T-cell (primary cell): ENCODE results near the gene RRP15. TPM values are rescaled to one million over a fixed set of nuclear protein-coding genes. Genes with fewer than 3 reads are reported as not detected.

Experiments used
- ATAC-seq, 4 experiments: fragments of 200-7000 bp in 3 of 4; fragments of 150-1000 bp in 1 of 4; cut with Tn5 transposase; replicated peaks in 1 of 4; 1 replicate in 3 of 4; 2 replicates in 1 of 4; pipeline ENCODE4 v1.10.0; 2021; ENCODE audit warnings: moderate library complexity in 3 of 4, mild to moderate bottlenecking in 2 of 4, moderate number of reproducible peaks in 1 of 4
- CTCF ChIA-PET, 2 donors: fragments of 300-600 bp; sonication (Branson Sonifier 250); formaldehyde crosslinking; loops; one replicate each; lab custom pipeline; 2022; ENCODE audit warnings: antibody characterized with exemption in 2 of 2; lab: Charles Lee
- POLR2A ChIA-PET, 2 donors: fragments of 300-600 bp; sonication (Branson Sonifier 250); formaldehyde crosslinking; loops; one replicate each; lab custom pipeline; 2022; ENCODE audit warnings: antibody characterized with exemption in 2 of 2; lab: Charles Lee
- DNase-seq, 35 experiments: peaks; one replicate each; pipeline versions ENCODE4 v3.0.0 to v3.0.0-alpha.2; 2013 to 2023
- H3K27ac ChIP-seq: one replicate; pipeline ENCODE4 v1.5.1; 2013; ENCODE audit warnings: low read length
- H3K27me3 ChIP-seq, 2 experiments: replicated peaks in 1 of 2; 1 replicate in 1 of 2; 2 replicates in 1 of 2; pipeline versions ENCODE4 v1.6.1 to v1.7.0; 2013; ENCODE audit warnings: low read length in 1 of 2, mixed read lengths in 1 of 2; ENCODE audit not compliant: control insufficient read depth in 2 of 2, insufficient read depth in 2 of 2; ENCODE audit errors: extremely low read depth in 1 of 2
- H3K36me3 ChIP-seq, 2 donors: 1 replicate in 1 of 2; 2 replicates in 1 of 2; pipeline versions ENCODE4 v1.6.1 to v1.7.0; 2013; ENCODE audit warnings: low read length in 1 of 2; ENCODE audit not compliant: control insufficient read depth in 2 of 2, insufficient read depth in 1 of 2; ENCODE audit errors: extremely low read depth in 1 of 2
- H3K4me1 ChIP-seq, 2 experiments: 1 replicate in 1 of 2; 2 replicates in 1 of 2; pipeline versions ENCODE4 v1.6.1 to v1.7.0; 2013; ENCODE audit warnings: low read length in 2 of 2, mixed read lengths in 1 of 2; ENCODE audit not compliant: insufficient read depth in 2 of 2, control insufficient read depth in 1 of 2; ENCODE audit errors: extremely low read depth in 1 of 2
- H3K4me3 ChIP-seq, 2 donors: 1 replicate in 1 of 2; 2 replicates in 1 of 2; pipeline versions ENCODE4 v1.5.1 to v1.7.0; 2013; ENCODE audit warnings: mild to moderate bottlenecking in 2 of 2, low read length in 1 of 2, moderate library complexity in 1 of 2; ENCODE audit not compliant: control insufficient read depth in 1 of 2; ENCODE audit errors: extremely low read depth in 1 of 2
- H3K9me3 ChIP-seq: 2 replicates; pipeline ENCODE4 v1.7.0; 2013
- H3K27ac Mint-ChIP-seq, 2 donors: one replicate each; pipeline ENCODE4 v1.8.0; 2020 to 2021; ENCODE audit warnings: mild to moderate bottlenecking in 2 of 2, mixed read lengths in 2 of 2
- H3K27me3 Mint-ChIP-seq, 2 donors: one replicate each; pipeline ENCODE4 v1.8.0; 2021 to 2022; ENCODE audit warnings: mixed read lengths in 2 of 2
- H3K36me3 Mint-ChIP-seq: one replicate; pipeline ENCODE4 v1.8.0; 2021; ENCODE audit warnings: mixed read lengths
- H3K4me1 Mint-ChIP-seq, 3 donors: one replicate each; pipeline ENCODE4 v1.8.0; 2020 to 2022; ENCODE audit warnings: mixed read lengths in 3 of 3, mild to moderate bottlenecking in 1 of 3
- H3K4me3 Mint-ChIP-seq, 3 donors: one replicate each; pipeline ENCODE4 v1.8.0; 2020 to 2022; ENCODE audit warnings: mild to moderate bottlenecking in 3 of 3, mixed read lengths in 3 of 3, moderate library complexity in 3 of 3
- H3K9me3 Mint-ChIP-seq, 3 donors: one replicate each; pipeline ENCODE4 v1.8.0; 2020 to 2022; ENCODE audit warnings: mixed read lengths in 3 of 3
- WGBS: methylation state at CpG from one replicate; pipeline ENCODE4 v1.1.5; 2013; ENCODE audit warnings: missing lambda C conversion rate; ENCODE audit not compliant: insufficient coverage; 5-methylcytosine and 5-hydroxymethylcytosine counted together
- total RNA-seq, 35 experiments: library from RNA in 6 of 35; stranded (reverse) in 6 of 35; fragments of 120-200 nt in 1 of 35; gene quantifications; one replicate each; pipeline versions ENCODE4 v1.2.1 to v1.2.4 and lab custom pipeline; 2013 to 2026

The RRP15 gene
- total RNA-seq, 5 donors from 2014 or later (not counting 1 experiment from before 2014, with no cell fraction given) = 11.7 to 20.9 (median 17.0) TPM

DNA sequence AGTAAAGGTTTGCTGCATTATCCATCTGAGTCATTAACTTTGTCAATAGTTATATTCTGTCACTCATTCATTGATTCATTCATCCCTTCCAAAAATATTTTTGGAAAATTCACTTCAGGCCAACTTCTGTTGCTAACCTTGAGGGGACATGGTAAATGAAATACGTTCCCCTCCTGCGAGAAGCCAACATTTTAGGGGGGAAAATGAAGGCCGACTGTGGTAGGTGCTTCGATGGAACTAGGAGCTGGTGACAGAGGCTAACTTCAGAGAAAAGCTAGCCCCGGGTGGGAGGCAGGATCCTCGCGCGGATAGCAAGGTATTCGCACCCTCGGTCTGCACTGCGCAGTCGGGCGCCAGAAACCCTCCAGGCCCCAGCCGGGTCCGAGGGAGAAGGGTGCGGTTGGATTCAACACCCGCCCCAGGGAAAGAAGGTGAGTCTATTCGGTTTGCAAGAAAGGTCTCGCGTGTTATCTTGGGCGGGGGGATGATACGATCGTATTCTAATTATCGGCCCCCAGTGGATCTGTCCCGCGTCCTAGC lies 646 bp upstream of the RRP15 start:
- Histone ChIP-seq H3K27ac (peak overlapping the region; percentile 30), H3K4me1 (peaks cover 16% of the 10 kb centered on the region in 2 experiments), H3K9me3 (no peaks in the 10 kb centered on the region), H3K4me3 (peak overlapping the region; percentile 80 to 99), H3K27me3 (peaks cover 0 to 13% of the 10 kb centered on the region in 2 experiments), H3K36me3 (no peaks in the 10 kb centered on the region)
- Mint-ChIP-seq H3K4me3 (peak overlapping the region; percentile 92 to 100 (median 100)), H3K9me3 (peaks cover 0 to 7% (median 2%) of the 10 kb centered on the region in 3 donors), H3K4me1 (peaks cover 34 to 45% (median 42%) of the 10 kb centered on the region in 3 donors), H3K27ac (peak overlapping the region; percentile 96 to 98), H3K27me3 (peaks cover 5 to 8% of the 10 kb centered on the region in 2 donors), H3K36me3 (peaks cover 3% of the 10 kb centered on the region)
- ChIA-PET POLR2A (no interaction called here), CTCF (interaction anchor here (1.0 to 1.3 kb wide), 3 partner anchors 18 to 654 kb away, joined by 3 to 4 read pairs (median 3); partner anchors contain the start of genes GPATCH2 (in 1 of the 2) and SPATA17 (in 1 of the 2))
- ATAC-seq = peak in 1 of 4 experiments; percentile 25
- DNase-seq = peak in 1 of 35 experiments; percentile 5
- 10% methylated on average over 24 of the region's 26 CpGs for WGBS

DNA sequence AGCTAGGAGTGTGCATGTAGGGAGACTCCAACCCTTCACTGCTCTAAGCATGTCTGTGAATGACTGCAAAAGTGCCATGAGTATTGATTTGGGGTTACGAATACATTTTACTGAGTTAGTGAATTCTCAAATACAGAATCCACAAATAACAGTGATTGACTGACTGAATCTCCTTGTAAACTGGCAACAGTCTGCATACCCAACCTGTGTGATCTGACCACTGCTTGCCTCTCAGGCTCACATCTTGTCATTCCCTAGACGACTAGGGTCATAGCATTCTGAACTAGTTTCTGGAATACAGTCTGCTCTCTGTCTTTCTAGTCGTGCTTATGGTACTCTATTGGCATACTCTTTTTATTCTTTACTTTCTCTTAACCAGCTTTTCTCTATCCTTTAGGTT lies 7.4 kb downstream of the RRP15 start:
- WGBS = 100% methylated on average over 2 of the region's 3 CpGs
- no peak overlapping the region for H3K27ac ChIP-seq
- no peak for ATAC-seq
- POLR2A ChIA-PET = no interaction called here
- Mint-ChIP-seq H3K36me3 (peaks cover 14% of the 10 kb centered on the region), H3K4me1 (peaks cover 34 to 36% (median 35%) of the 10 kb centered on the region in 3 donors), H3K27ac (no peak overlapping the region), H3K27me3 (no peaks in the 10 kb centered on the region), H3K4me3 (no peak overlapping the region), H3K9me3 (no peaks in the 10 kb centered on the region)
- H3K4me1 ChIP-seq = no peaks in the 10 kb centered on the region
- no peak for DNase-seq
- H3K36me3 ChIP-seq = peaks cover 0 to 10% of the 10 kb centered on the region in 2 donors
- no peak overlapping the region for H3K4me3 ChIP-seq
- CTCF ChIA-PET = no interaction called here
- no peaks in the 10 kb centered on the region for H3K27me3 ChIP-seq
- no peaks in the 10 kb centered on the region for H3K9me3 ChIP-seq

DNA sequence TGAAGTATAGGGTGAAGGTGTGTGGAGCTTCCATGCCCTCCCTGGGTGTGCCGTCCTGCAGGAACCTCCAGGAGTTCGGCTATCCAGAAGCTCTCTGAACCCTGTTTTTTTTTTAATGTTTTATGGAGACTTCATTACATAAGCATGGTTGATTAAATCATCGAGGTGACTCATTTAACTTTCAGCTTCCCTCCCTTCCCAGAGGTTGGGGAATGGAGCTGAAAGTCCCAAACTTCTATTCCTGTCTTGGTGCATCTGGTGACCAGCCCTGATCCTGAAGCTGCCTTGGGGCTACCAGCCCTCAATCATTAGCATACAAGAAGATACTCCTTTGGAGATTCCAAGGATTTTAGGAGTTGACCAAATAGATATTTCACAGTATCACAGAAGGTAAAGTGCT lies 9.5 kb downstream of the RRP15 start:
- Mint-ChIP-seq H3K36me3 (peaks cover 14% of the 10 kb centered on the region), H3K9me3 (no peaks in the 10 kb centered on the region), H3K4me1 (peaks cover 27 to 33% (median 31%) of the 10 kb centered on the region in 3 donors), H3K27me3 (no peaks in the 10 kb centered on the region), H3K4me3 (no peak overlapping the region), H3K27ac (no peak overlapping the region)
- CTCF ChIA-PET = no interaction called here
- ATAC-seq (no peak), DNase-seq (no peak)
- Histone ChIP-seq H3K27me3 (no peaks in the 10 kb centered on the region), H3K36me3 (peaks cover 0 to 13% of the 10 kb centered on the region in 2 donors), H3K9me3 (no peaks in the 10 kb centered on the region), H3K27ac (no peak overlapping the region), H3K4me3 (no peak overlapping the region), H3K4me1 (peaks cover 0 to 2% of the 10 kb centered on the region in 2 experiments)
- POLR2A ChIA-PET = no interaction called here
- no CpG with 5 or more reads among the region's 3 CpGs for WGBS

DNA sequence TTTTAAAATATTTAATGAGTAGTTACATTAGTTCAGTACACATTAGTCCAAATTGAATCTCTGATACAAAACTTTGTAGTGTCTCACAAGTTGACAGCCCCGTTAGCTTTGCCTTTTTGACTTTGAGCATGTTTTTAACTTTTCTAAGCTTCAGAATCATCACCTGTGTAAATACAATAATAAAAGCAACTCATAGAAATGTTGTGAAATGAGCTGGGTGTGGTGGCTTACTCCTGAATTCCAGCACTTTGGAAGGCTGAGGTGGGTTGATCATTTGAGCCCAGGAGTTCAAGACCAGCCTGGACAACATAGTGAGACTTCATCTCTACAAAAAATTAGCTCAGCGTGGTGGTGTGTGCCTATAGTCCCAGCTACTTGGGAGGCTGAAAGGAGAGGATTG lies 11.1 kb downstream of the RRP15 start:
- ChIA-PET CTCF (no interaction called here), POLR2A (interaction anchor here in 1 of 2 donors (0.7 kb wide), 1 partner anchor 17 kb away, joined by 4 read pairs; no protein-coding TSS in a partner anchor)
- WGBS = no CpG with 5 or more reads among the region's 2 CpGs
- Mint-ChIP-seq H3K27me3 (no peaks in the 10 kb centered on the region), H3K4me1 (peaks cover 23 to 36% (median 34%) of the 10 kb centered on the region in 3 donors), H3K27ac (no peak overlapping the region), H3K36me3 (peaks cover 14% of the 10 kb centered on the region), H3K4me3 (no peak overlapping the region), H3K9me3 (no peaks in the 10 kb centered on the region)
- Histone ChIP-seq H3K27me3 (no peaks in the 10 kb centered on the region), H3K27ac (no peak overlapping the region), H3K4me1 (peaks cover 0 to 2% of the 10 kb centered on the region in 2 experiments), H3K9me3 (no peaks in the 10 kb centered on the region), H3K36me3 (peaks cover 0 to 13% of the 10 kb centered on the region in 2 donors), H3K4me3 (no peak overlapping the region)
- no peak for DNase-seq
- no peak for ATAC-seq

DNA sequence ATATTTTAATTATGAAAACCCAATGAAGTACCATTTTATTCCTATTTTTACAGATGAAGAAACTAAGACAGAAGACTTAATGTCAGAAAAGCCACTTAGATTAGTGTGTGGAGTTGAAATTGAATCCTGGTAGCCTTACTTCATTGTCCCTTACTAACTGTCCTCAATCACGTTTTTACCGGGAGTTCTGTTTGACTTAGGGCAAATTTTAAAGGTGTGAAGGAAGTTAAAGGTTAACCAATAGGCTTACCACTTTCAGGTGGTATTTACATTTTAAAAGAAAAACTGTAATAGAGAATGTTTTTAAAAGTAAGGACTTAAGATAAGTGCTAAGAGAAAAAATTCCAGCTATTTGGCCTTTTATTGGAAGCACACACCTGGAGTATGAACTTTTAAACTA lies 12.4 kb downstream of the RRP15 start:
- H3K27ac Mint-ChIP-seq = no peak overlapping the region
- Histone ChIP-seq H3K27me3 (no peaks in the 10 kb centered on the region), H3K4me3 (no peak overlapping the region), H3K9me3 (no peaks in the 10 kb centered on the region), H3K36me3 (peaks cover 0 to 13% of the 10 kb centered on the region in 2 donors), H3K4me1 (peaks cover 0 to 2% of the 10 kb centered on the region in 2 experiments), H3K27ac (no peak overlapping the region)
- DNase-seq = no peak
- ChIA-PET CTCF (no interaction called here), POLR2A (no interaction called here)
- no peak overlapping the region for H3K4me3 Mint-ChIP-seq
- peaks cover 30 to 38% (median 35%) of the 10 kb centered on the region in 3 donors for H3K4me1 Mint-ChIP-seq
- WGBS = no CpG with 5 or more reads among the region's 2 CpGs
- no peaks in the 10 kb centered on the region for H3K27me3 Mint-ChIP-seq
- H3K36me3 Mint-ChIP-seq = peaks cover 21% of the 10 kb centered on the region
- H3K9me3 Mint-ChIP-seq = no peaks in the 10 kb centered on the region
- no peak for ATAC-seq

DNA sequence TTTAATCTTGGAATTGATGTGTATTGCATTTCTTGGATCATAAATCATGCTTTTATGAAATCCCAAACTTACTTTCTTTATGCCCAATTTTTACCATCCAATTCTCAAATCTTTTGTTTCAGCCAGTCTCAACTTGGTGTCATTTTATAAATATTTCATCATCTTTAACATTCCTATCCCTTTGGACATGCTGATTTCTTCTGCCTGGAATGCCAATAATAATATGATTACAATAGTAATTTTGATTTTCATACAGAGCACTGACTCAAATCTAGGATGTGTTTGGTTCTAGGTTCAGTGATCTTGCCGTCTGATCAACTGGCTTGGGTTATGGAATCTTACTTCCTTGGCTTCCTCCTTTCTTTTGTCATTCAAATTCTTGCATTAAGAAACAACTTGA lies 12.8 kb downstream of the RRP15 start:
- H3K9me3 Mint-ChIP-seq = no peaks in the 10 kb centered on the region
- no peak overlapping the region for H3K4me3 ChIP-seq
- no peak for ATAC-seq
- POLR2A ChIA-PET = no interaction called here
- no peak overlapping the region for H3K4me3 Mint-ChIP-seq
- DNase-seq = no peak
- peaks cover 0 to 2% of the 10 kb centered on the region in 2 experiments for H3K4me1 ChIP-seq
- peaks cover 28 to 35% (median 31%) of the 10 kb centered on the region in 3 donors for H3K4me1 Mint-ChIP-seq
- CTCF ChIA-PET = no interaction called here
- peaks cover 23% of the 10 kb centered on the region for H3K36me3 Mint-ChIP-seq
- H3K27ac ChIP-seq = no peak overlapping the region
- 83% methylated on average over 1 of the region's 1 CpG for WGBS
- H3K9me3 ChIP-seq = no peaks in the 10 kb centered on the region
- no peaks in the 10 kb centered on the region for H3K27me3 ChIP-seq
- H3K27ac Mint-ChIP-seq = no peak overlapping the region
- peaks cover 0 to 13% of the 10 kb centered on the region in 2 donors for H3K36me3 ChIP-seq
- no peaks in the 10 kb centered on the region for H3K27me3 Mint-ChIP-seq
